Measurements from ENCODE around the gene PSMD3.

DNA sequence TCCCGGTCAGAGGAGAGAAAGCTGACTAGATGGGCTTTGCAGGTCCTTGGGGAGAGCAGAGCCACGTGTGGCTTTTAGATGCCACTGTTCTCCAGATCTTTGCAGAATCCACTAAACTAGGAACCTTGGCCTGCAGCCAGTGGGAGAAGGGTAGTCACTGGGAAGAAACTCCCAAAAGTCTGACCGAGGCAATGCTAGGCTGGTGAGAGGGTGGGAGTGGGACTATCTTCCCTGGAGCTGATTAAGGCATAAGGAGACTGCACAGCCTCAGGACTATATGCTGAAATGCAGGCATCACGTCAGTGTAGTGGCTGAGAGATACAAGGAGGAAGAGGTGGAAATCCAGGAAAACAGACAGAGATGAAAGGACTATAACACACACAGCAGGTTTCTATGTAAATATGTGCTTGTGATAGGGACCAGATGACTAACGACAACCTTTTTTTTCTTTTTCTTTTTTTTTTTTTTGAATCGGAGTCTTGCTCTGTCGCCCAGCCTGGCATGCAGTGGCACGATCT is 20.0 kb upstream of the PSMD3 start:
- TF ChIP-seq, protein P1, sequence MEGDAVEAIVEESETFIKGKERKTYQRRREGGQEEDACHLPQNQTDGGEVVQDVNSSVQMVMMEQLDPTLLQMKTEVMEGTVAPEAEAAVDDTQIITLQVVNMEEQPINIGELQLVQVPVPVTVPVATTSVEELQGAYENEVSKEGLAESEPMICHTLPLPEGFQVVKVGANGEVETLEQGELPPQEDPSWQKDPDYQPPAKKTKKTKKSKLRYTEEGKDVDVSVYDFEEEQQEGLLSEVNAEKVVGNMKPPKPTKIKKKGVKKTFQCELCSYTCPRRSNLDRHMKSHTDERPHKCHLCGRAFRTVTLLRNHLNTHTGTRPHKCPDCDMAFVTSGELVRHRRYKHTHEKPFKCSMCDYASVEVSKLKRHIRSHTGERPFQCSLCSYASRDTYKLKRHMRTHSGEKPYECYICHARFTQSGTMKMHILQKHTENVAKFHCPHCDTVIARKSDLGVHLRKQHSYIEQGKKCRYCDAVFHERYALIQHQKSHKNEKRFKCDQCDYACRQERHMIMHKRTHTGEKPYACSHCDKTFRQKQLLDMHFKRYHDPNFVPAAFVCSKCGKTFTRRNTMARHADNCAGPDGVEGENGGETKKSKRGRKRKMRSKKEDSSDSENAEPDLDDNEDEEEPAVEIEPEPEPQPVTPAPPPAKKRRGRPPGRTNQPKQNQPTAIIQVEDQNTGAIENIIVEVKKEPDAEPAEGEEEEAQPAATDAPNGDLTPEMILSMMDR (IDR thresholded peaks at IDR 0.05) = no peak
- TF ChIP-seq ZFX (IDR thresholded peaks at IDR 0.05; ENCODE audit: borderline replicate concordance) = no peak
